Measurements from ENCODE around the gene NDUFV1.

DNA sequence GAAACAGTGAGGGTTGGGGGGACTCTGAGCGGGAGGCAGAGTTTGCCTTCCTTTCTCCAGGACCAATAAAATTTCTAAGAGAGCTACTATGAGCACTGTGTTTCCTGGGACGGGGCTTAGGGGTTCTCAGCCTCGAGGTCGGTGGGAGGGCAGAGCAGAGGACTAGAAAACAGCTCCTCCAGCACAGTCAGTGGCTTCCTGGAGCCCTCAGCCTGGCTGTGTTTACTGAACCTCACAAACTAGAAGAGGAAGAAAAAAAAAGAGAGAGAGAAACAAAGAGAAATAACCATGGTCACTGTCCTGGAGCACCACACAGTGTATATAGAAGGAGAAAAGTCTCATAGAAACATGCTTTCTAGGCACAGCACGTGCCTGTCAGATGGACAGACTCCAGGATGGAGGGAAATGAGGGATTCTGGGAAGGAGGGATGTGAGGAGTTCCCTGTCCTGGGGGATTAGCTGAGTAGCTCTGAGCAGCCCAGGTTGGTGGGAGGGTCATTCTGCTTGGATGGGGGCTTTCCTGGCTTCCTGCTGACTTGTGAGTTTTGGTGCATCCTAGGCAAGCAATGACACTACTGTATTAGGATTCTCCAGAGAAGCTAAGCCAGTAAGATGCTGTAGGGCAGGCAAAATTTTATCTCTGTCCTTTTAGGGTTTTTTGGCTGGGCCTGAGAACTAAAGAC lies 20.0 kb upstream of the NDUFV1 start:
- TF ChIP-seq, protein P1, sequence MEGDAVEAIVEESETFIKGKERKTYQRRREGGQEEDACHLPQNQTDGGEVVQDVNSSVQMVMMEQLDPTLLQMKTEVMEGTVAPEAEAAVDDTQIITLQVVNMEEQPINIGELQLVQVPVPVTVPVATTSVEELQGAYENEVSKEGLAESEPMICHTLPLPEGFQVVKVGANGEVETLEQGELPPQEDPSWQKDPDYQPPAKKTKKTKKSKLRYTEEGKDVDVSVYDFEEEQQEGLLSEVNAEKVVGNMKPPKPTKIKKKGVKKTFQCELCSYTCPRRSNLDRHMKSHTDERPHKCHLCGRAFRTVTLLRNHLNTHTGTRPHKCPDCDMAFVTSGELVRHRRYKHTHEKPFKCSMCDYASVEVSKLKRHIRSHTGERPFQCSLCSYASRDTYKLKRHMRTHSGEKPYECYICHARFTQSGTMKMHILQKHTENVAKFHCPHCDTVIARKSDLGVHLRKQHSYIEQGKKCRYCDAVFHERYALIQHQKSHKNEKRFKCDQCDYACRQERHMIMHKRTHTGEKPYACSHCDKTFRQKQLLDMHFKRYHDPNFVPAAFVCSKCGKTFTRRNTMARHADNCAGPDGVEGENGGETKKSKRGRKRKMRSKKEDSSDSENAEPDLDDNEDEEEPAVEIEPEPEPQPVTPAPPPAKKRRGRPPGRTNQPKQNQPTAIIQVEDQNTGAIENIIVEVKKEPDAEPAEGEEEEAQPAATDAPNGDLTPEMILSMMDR (IDR thresholded peaks at IDR 0.05; ENCODE audit: low read depth, low read length, poor library complexity, severe bottlenecking) = no peak
- no peak for TF ChIP-seq EZH2phosphoT487 (IDR thresholded peaks at IDR 0.05; ENCODE audit: borderline replicate concordance, low read length)
